ENCODE data around the gene LRRFIP1.

LRRFIP1 gene

DNA sequence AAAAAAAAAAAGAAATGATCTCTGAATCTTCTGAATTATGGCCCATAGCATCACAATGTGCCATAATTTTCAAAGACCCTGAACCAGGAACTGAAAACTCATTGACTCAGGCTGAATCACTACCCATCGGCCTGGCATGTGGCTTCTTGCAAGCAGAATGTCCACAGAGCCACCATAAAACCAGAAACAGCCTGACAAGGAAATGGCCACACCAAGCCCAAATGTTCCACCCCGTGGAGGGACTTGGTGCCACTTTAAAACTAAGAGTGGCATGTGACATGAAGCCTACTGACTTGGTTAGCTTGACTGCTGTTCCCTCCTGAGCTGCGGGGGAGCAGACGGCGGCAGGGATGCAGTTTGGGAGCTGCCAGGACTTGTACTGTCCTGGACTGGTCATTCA lies 100.0 kb downstream of the LRRFIP1 start:
- Mint-ChIP-seq H3K9me3 (no peaks in the 10 kb centered on the region), H3K27ac (peak overlapping the region; percentile 83 to 86), H3K36me3 (ENCODE audit: insufficient read depth) (peaks cover 86% of the 10 kb centered on the region), H3K4me1 (ENCODE audit: low read depth in 2 of 2) (peaks cover 45 to 72% of the 10 kb centered on the region in 2 donors), H3K27me3 (no peaks in the 10 kb centered on the region), H3K4me3 (peak overlapping the region in 1 of 2 donors; percentile 12)
- DNase-seq: no peak
- ATAC-seq (replicated peaks): no peak

DNA sequence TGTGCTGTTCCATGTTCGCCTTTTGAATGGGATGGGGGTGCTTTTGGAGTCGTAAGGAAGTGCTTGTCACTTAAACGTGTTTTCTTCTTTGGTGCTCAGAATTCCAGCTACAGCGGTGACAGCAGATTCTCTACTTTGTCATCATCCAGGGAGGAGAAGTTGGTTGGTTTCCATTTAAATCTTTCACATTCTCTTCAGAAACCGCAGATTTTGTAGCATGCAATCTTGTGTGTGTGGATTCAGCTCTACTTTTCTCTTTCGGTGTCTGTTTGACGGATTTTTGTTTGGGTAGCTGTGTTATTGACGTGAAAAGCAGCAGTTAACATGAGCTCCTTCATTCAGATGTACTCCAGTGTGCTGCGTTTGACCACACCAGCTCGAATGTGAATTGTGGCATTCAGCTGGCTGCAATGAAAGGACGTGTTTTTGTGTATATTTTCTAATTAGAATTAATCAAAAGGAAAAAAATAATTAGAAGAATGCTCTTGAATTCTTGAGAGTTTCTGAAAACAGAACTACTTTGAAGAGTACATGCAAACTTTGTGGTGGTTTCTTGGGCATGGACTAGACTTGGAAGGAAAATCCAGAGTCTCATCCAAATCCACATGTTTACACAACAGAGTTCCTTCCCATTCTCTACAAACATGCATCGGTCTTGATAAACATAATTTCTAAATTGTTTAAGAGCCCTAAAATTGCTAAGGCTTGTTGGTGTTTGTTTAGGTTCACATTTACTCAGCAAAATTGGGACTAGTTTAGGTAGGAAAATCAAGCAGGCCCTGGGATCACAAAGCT lies 102.5 kb downstream of the LRRFIP1 start:
- no peaks in the 10 kb centered on the region for H3K9me3 Mint-ChIP-seq
- no peaks in the 10 kb centered on the region for H3K27me3 Mint-ChIP-seq
- ATAC-seq (replicated peaks) (no peak), DNase-seq (no peak)
- H3K4me3 Mint-ChIP-seq: peak overlapping the region; percentile 65 to 71
- H3K4me1 Mint-ChIP-seq (ENCODE audit: low read depth in 2 of 2): peaks cover 48 to 75% of the 10 kb centered on the region in 2 donors
- peaks cover 84% of the 10 kb centered on the region for H3K36me3 Mint-ChIP-seq (ENCODE audit: insufficient read depth)
- H3K27ac Mint-ChIP-seq: peak overlapping the region; percentile 80 to 93

DNA sequence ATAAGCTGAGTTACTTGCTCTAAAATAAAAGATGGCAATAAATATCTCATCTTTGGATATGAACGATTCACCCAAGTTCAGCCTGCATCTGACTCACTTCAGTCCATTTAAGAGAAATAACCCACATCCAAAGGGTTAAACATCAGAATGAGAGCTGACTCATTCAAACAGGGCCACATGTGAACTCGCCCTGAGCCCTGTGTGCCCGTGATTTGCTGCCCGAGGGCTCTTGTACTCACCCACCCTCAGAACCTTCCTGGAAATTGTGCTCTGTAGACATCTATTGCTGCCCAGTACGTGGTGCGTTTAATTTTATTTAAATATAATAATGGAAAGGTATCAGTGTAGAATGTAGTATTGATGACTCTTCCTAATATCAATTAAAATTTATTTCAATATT lies 104.3 kb downstream of the LRRFIP1 start:
- ATAC-seq (replicated peaks): peak; percentile 75
- Mint-ChIP-seq H3K4me1 (ENCODE audit: low read depth in 2 of 2) (peaks cover 47 to 71% of the 10 kb centered on the region in 2 donors), H3K4me3 (peak overlapping the region; percentile 65 to 71), H3K9me3 (no peaks in the 10 kb centered on the region), H3K36me3 (ENCODE audit: insufficient read depth) (peaks cover 84% of the 10 kb centered on the region), H3K27ac (peak overlapping the region; percentile 80 to 93), H3K27me3 (no peaks in the 10 kb centered on the region)
- no peak for DNase-seq

DNA sequence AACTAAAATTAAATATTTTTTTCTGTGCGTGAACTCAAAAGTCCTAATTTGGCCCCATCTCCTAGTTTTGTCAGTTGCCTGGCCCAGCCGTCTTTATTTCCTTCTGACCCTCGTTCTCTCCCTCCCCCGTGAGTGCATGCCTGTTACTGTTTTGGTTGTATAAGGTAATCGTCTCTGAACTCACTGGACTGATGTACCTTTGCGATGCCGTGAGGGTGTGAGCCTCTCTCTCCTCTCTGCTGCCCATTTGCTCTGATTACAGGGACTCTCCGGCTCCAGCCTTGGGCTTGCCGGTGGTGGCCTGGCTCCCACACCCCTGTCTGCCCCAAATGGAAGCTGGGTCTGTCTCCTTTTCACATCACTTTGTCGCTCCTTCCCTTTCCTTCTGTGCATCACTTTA lies 104.7 kb downstream of the LRRFIP1 start:
- DNase-seq (no peak), ATAC-seq (replicated peaks) (no peak)
- no peaks in the 10 kb centered on the region for H3K9me3 Mint-ChIP-seq
- no peaks in the 10 kb centered on the region for H3K27me3 Mint-ChIP-seq
- peak overlapping the region; percentile 65 to 71 for H3K4me3 Mint-ChIP-seq
- H3K36me3 Mint-ChIP-seq (ENCODE audit: insufficient read depth): peaks cover 84% of the 10 kb centered on the region
- peaks cover 46 to 67% of the 10 kb centered on the region in 2 donors for H3K4me1 Mint-ChIP-seq (ENCODE audit: low read depth in 2 of 2)
- H3K27ac Mint-ChIP-seq: peak overlapping the region; percentile 80 to 93

DNA sequence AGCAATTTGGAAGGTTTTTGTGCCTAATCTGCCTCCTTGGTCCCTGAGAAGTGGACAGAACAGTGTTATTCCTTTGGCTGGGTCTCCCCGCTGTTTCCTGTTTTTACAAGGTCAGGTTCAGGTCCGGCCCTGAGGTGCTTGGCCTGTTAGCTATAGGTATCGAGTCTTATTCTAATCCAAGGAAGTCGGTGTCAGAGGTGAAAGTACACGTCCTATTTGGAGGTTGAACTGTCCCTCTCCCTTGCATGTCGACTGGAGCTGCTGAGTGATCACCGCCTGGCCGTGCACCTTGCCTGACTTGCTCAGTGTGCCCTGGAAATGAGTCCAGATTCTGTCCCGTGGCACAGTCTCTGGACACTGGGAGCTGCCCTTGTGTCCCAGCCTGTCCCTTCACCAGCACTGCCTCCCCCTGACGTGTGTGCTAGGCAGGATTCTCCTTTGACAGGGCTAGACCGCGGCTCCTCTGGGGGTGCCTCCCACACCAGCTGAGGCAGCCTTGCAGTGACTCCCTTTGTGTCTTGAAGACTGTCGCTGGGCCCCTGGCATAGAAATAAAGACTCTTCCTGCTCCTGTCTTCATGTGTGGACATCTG lies 105.5 kb downstream of the LRRFIP1 start:
- Mint-ChIP-seq H3K9me3 (no peaks in the 10 kb centered on the region), H3K4me3 (peak overlapping the region; percentile 65 to 71), H3K27me3 (no peaks in the 10 kb centered on the region), H3K36me3 (ENCODE audit: insufficient read depth) (peaks cover 84% of the 10 kb centered on the region), H3K27ac (peak overlapping the region; percentile 80 to 93), H3K4me1 (ENCODE audit: low read depth in 2 of 2) (peaks cover 49 to 63% of the 10 kb centered on the region in 2 donors)
- no peak for DNase-seq
- ATAC-seq (replicated peaks): peak; percentile 47

DNA sequence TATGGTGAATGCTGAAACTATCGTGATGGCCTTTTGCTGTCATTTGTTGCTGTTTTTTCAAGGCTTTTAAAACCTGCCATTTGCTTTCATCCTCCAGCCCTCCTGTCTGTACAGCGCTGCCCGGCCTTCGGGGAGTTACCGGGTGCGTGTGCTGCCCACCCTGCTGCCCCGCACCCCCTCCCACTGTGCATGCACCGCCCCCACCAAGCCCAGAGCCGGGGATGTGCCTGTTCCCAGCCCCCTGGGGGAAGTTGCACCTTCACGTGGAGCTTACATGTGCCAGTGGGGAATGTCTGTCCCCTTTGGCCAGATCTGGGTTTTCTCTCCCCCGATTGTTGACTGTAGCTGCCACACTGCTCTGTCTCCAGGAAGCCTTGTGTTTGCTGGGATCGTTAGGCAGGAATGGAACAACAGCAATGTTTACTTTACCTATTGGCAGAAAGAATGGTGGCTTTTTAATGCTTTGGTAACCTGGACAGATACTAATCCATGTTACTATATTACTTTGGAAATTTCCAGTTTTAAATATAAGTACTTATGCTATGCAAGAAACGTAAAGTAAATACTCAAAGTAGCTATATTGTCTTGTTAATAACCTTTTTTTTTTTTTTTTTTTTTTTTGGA lies 106.4 kb downstream of the LRRFIP1 start:
- H3K4me1 Mint-ChIP-seq (ENCODE audit: low read depth in 2 of 2): peaks cover 48 to 60% of the 10 kb centered on the region in 2 donors
- no peaks in the 10 kb centered on the region for H3K27me3 Mint-ChIP-seq
- H3K27ac Mint-ChIP-seq: peak overlapping the region; percentile 62 to 93
- no peaks in the 10 kb centered on the region for H3K9me3 Mint-ChIP-seq
- ATAC-seq (replicated peaks) (no peak), DNase-seq (no peak)
- H3K4me3 Mint-ChIP-seq: peak overlapping the region; percentile 28 to 71
- peaks cover 78% of the 10 kb centered on the region for H3K36me3 Mint-ChIP-seq (ENCODE audit: insufficient read depth)

DNA sequence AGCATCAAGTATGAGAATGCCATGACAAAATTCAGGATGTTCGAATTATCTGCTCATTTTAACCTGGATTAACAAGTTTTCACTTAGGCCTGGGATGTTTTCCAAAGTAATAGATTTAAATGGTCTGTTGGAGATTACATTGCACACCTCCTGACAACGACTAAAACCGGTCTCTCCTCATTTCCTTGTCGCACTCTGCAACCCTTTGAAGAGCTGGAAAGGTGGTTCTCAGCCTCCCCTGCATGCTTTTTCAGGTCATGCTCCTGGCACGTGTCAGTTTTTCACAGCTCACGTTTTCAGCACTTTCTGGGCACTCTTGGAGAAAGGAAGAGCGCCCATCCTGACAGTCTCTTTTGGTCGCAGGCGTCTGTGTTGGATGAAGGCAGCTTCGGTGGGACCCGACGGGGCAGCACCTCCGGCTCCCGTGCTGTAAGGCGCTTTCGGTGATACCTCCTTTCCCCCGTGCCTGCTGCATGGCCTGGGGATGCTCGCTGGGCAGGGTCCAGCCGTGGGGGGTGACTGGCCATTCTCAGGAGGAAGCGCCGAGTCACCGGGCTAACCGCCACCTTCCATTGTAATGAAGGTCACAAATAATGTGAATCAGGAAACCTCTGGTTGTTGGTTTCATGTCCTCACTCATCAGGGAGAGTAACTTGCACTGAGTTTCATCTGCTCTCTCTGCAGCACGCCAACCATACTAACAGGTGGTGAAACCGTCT lies 107.7 kb downstream of the LRRFIP1 start:
- peaks cover 52 to 59% of the 10 kb centered on the region in 2 donors for H3K4me1 Mint-ChIP-seq (ENCODE audit: low read depth in 2 of 2)
- DNase-seq (no peak), ATAC-seq (replicated peaks) (no peak)
- no peaks in the 10 kb centered on the region for H3K9me3 Mint-ChIP-seq
- no peak overlapping the region for H3K4me3 Mint-ChIP-seq
- H3K36me3 Mint-ChIP-seq (ENCODE audit: insufficient read depth): peaks cover 80% of the 10 kb centered on the region
- no peaks in the 10 kb centered on the region for H3K27me3 Mint-ChIP-seq
- peak overlapping the region; percentile 28 to 53 for H3K27ac Mint-ChIP-seq

DNA sequence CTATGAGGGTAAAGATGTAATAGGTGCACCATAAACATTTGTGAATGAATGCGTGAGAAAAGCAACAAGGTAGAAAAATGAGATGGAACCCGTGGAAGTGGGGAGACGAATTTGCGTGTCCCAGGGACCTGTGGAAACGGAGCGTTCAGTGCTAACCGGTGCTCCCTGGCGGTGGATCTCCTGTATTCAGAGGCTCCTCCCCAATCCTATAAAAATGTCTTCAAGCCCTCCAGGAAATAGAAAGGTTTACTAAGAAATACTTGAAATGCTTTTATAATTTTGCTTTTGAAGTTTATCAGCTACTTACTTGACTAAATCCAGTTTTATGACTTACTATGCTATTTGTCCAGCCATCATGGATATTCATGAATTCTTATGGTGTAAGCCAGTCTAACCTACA lies 108.4 kb downstream of the LRRFIP1 start:
- ATAC-seq (replicated peaks) (no peak), DNase-seq (no peak)
- H3K4me1 Mint-ChIP-seq (ENCODE audit: low read depth in 2 of 2): peaks cover 46 to 54% of the 10 kb centered on the region in 2 donors
- peak overlapping the region; percentile 28 to 53 for H3K27ac Mint-ChIP-seq
- H3K27me3 Mint-ChIP-seq: no peaks in the 10 kb centered on the region
- no peak overlapping the region for H3K4me3 Mint-ChIP-seq
- H3K9me3 Mint-ChIP-seq: no peaks in the 10 kb centered on the region
- H3K36me3 Mint-ChIP-seq (ENCODE audit: insufficient read depth): peaks cover 80% of the 10 kb centered on the region

DNA sequence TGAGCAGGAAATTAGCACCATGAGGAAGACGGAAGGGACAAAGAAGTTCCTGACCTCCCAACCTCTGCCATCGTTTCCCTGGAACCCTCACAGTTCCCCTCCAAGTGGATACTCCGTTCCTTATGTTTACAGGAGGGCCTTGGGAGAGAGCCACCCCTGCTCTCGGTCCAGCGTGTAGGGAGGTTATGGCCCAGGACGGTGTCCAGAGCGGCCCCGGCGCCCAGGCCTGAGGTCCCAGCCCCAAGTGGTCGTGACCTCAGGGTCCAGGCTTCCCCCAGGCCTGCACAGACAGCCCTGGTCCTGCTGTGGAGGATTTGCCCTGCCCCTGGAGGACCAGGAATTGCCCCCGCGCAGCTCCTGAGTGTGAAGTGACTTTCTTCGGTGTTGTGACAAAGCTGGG lies 109.4 kb downstream of the LRRFIP1 start:
- peaks cover 78% of the 10 kb centered on the region for H3K36me3 Mint-ChIP-seq (ENCODE audit: insufficient read depth)
- H3K27ac Mint-ChIP-seq: peak overlapping the region; percentile 69 to 90
- ATAC-seq (replicated peaks): no peak
- no peaks in the 10 kb centered on the region for H3K9me3 Mint-ChIP-seq
- no peak for DNase-seq
- H3K27me3 Mint-ChIP-seq: no peaks in the 10 kb centered on the region
- peaks cover 41 to 50% of the 10 kb centered on the region in 2 donors for H3K4me1 Mint-ChIP-seq (ENCODE audit: low read depth in 2 of 2)
- H3K4me3 Mint-ChIP-seq: no peak overlapping the region

DNA sequence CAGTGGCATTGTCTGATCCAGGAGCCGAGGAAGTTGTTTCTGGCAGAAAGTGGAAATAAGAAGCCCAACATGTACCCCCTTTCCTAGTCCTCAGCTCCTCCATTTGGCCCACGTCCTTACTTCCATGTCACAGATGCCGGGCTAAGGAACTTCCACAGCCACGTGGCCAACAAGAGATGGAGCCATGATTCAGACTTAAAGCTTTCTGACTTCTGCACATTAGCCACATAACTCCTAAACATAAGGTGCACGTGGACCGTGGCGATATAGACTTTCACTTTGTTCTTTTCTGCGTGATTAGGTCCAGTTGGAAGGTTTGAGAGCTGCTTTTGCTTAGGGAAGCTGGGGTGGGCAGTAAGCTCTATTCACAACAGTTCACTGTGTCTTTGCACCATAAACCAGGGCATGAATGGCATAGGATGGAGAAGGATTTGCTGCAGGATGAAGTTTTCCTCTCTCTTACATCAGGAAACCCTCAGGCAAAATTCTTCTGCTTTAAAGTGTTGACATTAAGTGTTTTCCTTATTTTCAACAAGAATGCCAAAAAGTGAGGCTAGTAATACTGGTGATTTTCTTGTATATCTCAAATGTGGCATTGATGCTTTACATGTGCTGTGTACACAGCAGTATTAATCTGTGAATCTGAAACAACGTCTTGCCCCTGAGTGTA lies 109.9 kb downstream of the LRRFIP1 start:
- Mint-ChIP-seq H3K4me1 (ENCODE audit: low read depth in 2 of 2) (peaks cover 40 to 47% of the 10 kb centered on the region in 2 donors), H3K9me3 (no peaks in the 10 kb centered on the region), H3K36me3 (ENCODE audit: insufficient read depth) (peaks cover 77% of the 10 kb centered on the region), H3K27me3 (no peaks in the 10 kb centered on the region), H3K4me3 (no peak overlapping the region), H3K27ac (peak overlapping the region; percentile 69 to 90)
- no peak for ATAC-seq (replicated peaks)
- DNase-seq: no peak

DNA sequence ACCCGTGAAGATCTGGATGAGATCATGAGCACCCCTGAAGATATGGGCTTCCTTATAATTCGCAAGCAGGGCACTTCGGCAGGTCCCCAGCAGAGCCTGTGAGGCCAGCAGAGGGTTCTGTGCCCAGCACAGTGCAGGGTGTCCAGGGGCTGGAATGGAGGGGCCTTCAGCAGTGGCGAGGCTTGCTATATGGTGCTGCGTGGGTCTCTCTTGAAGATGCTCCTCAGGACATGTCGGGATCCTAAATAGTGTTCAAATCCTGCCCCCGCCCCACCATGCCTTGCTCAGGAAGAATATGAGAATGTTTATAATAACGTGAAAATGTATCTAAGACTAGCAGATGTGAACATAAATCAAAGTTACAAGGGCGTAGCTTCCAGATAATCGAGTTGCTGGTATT lies 110.9 kb downstream of the LRRFIP1 start:
- no peaks in the 10 kb centered on the region for H3K9me3 Mint-ChIP-seq
- H3K4me3 Mint-ChIP-seq: peak overlapping the region in 1 of 2 donors; percentile 2
- ATAC-seq (replicated peaks) (no peak), DNase-seq (no peak)
- H3K4me1 Mint-ChIP-seq (ENCODE audit: low read depth in 2 of 2): peaks cover 39 to 45% of the 10 kb centered on the region in 2 donors
- peaks cover 76% of the 10 kb centered on the region for H3K36me3 Mint-ChIP-seq (ENCODE audit: insufficient read depth)
- H3K27ac Mint-ChIP-seq: peak overlapping the region; percentile 69 to 86
- H3K27me3 Mint-ChIP-seq: no peaks in the 10 kb centered on the region

DNA sequence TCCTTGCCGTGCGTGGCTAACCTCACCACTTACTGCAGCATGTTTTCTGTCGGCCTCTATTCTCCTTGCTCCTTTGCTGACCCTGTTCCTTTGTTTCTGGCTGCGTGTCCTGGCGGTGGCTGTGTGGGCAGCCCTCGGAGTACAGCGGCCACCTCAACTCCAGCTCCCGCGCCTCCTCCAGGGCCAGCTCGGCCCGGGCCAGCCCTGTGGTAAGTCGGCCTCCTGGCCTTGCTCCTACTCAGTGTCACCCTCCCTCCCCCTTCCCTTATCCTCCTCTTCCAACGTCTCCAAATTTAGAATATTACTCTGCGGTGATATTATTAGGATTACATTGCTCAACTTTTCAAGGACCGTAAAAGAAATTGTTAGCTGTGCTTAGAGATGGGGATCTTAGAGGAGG lies 111.7 kb downstream of the LRRFIP1 start:
- ATAC-seq (replicated peaks) (no peak), DNase-seq (no peak)
- peaks cover 76% of the 10 kb centered on the region for H3K36me3 Mint-ChIP-seq (ENCODE audit: insufficient read depth)
- H3K9me3 Mint-ChIP-seq: no peaks in the 10 kb centered on the region
- H3K27me3 Mint-ChIP-seq: no peaks in the 10 kb centered on the region
- H3K4me1 Mint-ChIP-seq (ENCODE audit: low read depth in 2 of 2): peaks cover 43 to 48% of the 10 kb centered on the region in 2 donors
- peak overlapping the region in 1 of 2 donors; percentile 2 for H3K4me3 Mint-ChIP-seq
- peak overlapping the region; percentile 72 to 90 for H3K27ac Mint-ChIP-seq

DNA sequence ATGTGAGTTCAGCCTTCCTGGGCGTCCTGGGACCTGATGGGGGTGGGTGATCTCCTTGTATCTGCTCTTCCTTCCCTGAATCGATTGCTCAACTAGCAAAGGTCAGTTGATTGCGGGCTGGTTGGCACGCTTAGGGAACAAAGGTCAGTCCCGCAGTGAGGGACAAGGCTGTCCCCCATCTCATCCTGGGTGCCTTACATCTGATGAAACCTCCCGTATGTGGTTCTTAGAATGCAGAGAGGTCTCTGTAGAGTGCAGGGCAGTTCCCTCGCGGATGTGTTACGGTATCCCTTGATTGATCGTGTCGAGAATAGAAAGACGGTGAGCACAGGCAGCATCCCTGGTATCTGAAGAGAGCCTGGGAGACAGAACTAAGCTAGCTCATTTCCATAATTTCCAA lies 114.8 kb downstream of the LRRFIP1 start:
- peaks cover 69% of the 10 kb centered on the region for H3K36me3 Mint-ChIP-seq (ENCODE audit: insufficient read depth)

More for the DNA sequence above, 114.8 kb downstream of the LRRFIP1 start:
- no peaks in the 10 kb centered on the region for H3K27me3 Mint-ChIP-seq
- H3K27ac Mint-ChIP-seq: peak overlapping the region; percentile 86 to 91
- no peak overlapping the region for H3K4me3 Mint-ChIP-seq
- DNase-seq (no peak), ATAC-seq (replicated peaks) (no peak)
- no peaks in the 10 kb centered on the region for H3K9me3 Mint-ChIP-seq
- H3K4me1 Mint-ChIP-seq (ENCODE audit: low read depth in 2 of 2): peaks cover 42 to 43% of the 10 kb centered on the region in 2 donors
